ENCODE measurements around the gene PTGS1.

The PTGS1 gene

GRCh38 chr9:122389799-122390481, 19.1 kb downstream of the PTGS1 start:
- Histone ChIP-seq H3K27ac (ENCODE audit: low read length) (no peak overlapping the region), H3K4me1 (ENCODE audit: control insufficient read depth, low read depth, low read length) (no peaks in the 10 kb centered on the region), H3K27me3 (ENCODE audit: control insufficient read depth, insufficient read depth, low read length) (no peaks in the 10 kb centered on the region), H3K4me3 (ENCODE audit: low read length) (no peak overlapping the region), H3K9ac (ENCODE audit: low read length) (no peak overlapping the region), H3K36me3 (ENCODE audit: control insufficient read depth, low read depth, low read length) (no peaks in the 10 kb centered on the region), H3K9me3 (ENCODE audit: control insufficient read depth, low read depth, low read length) (no peaks in the 10 kb centered on the region)

DNA sequence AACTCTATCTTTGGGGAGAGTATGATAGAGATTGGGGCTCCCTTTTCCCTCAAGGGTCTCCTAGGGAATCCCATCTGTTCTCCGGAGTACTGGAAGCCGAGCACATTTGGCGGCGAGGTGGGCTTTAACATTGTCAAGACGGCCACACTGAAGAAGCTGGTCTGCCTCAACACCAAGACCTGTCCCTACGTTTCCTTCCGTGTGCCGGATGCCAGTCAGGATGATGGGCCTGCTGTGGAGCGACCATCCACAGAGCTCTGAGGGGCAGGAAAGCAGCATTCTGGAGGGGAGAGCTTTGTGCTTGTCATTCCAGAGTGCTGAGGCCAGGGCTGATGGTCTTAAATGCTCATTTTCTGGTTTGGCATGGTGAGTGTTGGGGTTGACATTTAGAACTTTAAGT, 21.5 kb downstream of the PTGS1 start:
- no peaks in the 10 kb centered on the region for H3K4me1 ChIP-seq (ENCODE audit: control insufficient read depth, low read depth, low read length)
- H3K36me3 ChIP-seq (ENCODE audit: control insufficient read depth, low read depth, low read length) = no peaks in the 10 kb centered on the region
- H3K27ac ChIP-seq (ENCODE audit: low read length) = no peak overlapping the region

DNA sequence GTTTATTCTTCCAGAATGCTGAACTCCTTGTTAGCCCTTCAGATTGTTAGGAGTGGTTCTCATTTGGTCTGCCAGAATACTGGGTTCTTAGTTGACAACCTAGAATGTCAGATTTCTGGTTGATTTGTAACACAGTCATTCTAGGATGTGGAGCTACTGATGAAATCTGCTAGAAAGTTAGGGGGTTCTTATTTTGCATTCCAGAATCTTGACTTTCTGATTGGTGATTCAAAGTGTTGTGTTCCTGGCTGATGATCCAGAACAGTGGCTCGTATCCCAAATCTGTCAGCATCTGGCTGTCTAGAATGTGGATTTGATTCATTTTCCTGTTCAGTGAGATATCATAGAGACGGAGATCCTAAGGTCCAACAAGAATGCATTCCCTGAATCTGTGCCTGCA, 21.9 kb downstream of the PTGS1 start:
- no peak overlapping the region for H3K4me3 ChIP-seq (ENCODE audit: low read length)
- no peaks in the 10 kb centered on the region for H3K36me3 ChIP-seq (ENCODE audit: control insufficient read depth, low read depth, low read length)
- no peak overlapping the region for H3K27ac ChIP-seq (ENCODE audit: low read length)
- H3K4me1 ChIP-seq (ENCODE audit: control insufficient read depth, low read depth, low read length) = no peaks in the 10 kb centered on the region
- H3K9me3 ChIP-seq (ENCODE audit: control insufficient read depth, low read depth, low read length) = no peaks in the 10 kb centered on the region
- no peaks in the 10 kb centered on the region for H3K27me3 ChIP-seq (ENCODE audit: control insufficient read depth, insufficient read depth, low read length)
- no peak overlapping the region for H3K9ac ChIP-seq (ENCODE audit: low read length)

More for the DNA sequence above, 21.5 kb downstream of the PTGS1 start:
- Histone ChIP-seq H3K9ac (ENCODE audit: low read length) (no peak overlapping the region), H3K27me3 (ENCODE audit: control insufficient read depth, insufficient read depth, low read length) (no peaks in the 10 kb centered on the region), H3K9me3 (ENCODE audit: control insufficient read depth, low read depth, low read length) (no peaks in the 10 kb centered on the region), H3K4me3 (ENCODE audit: low read length) (no peak overlapping the region)

- no peak overlapping the region for H3K4me3 ChIP-seq (ENCODE audit: low read length)
- no peak overlapping the region for H3K27ac ChIP-seq (ENCODE audit: low read length)
- H3K27me3 ChIP-seq (ENCODE audit: control insufficient read depth, insufficient read depth, low read length) = no peaks in the 10 kb centered on the region
- no peaks in the 10 kb centered on the region for H3K9me3 ChIP-seq (ENCODE audit: control insufficient read depth, low read depth, low read length)
- H3K9ac ChIP-seq (ENCODE audit: low read length) = no peak overlapping the region
- no peaks in the 10 kb centered on the region for H3K4me1 ChIP-seq (ENCODE audit: control insufficient read depth, low read depth, low read length)
- no peaks in the 10 kb centered on the region for H3K36me3 ChIP-seq (ENCODE audit: control insufficient read depth, low read depth, low read length)
Observed at GRCh38 chr9:122393284-122393983, 22.6 kb downstream of the PTGS1 start.

- Histone ChIP-seq H3K9ac (ENCODE audit: low read length) (no peak overlapping the region), H3K27me3 (ENCODE audit: control insufficient read depth, insufficient read depth, low read length) (no peaks in the 10 kb centered on the region), H3K36me3 (ENCODE audit: control insufficient read depth, low read depth, low read length) (no peaks in the 10 kb centered on the region), H3K4me1 (ENCODE audit: control insufficient read depth, low read depth, low read length) (no peaks in the 10 kb centered on the region), H3K9me3 (ENCODE audit: control insufficient read depth, low read depth, low read length) (no peaks in the 10 kb centered on the region), H3K27ac (ENCODE audit: low read length) (no peak overlapping the region), H3K4me3 (ENCODE audit: low read length) (no peak overlapping the region)
Observed at GRCh38 chr9:122394265-122395125, 23.7 kb downstream of the PTGS1 start.

- Histone ChIP-seq H3K9ac (ENCODE audit: low read length) (no peak overlapping the region), H3K27ac (ENCODE audit: low read length) (no peak overlapping the region), H3K4me1 (ENCODE audit: control insufficient read depth, low read depth, low read length) (no peaks in the 10 kb centered on the region), H3K27me3 (ENCODE audit: control insufficient read depth, insufficient read depth, low read length) (no peaks in the 10 kb centered on the region), H3K9me3 (ENCODE audit: control insufficient read depth, low read depth, low read length) (no peaks in the 10 kb centered on the region), H3K36me3 (ENCODE audit: control insufficient read depth, low read depth, low read length) (no peaks in the 10 kb centered on the region), H3K4me3 (ENCODE audit: low read length) (no peak overlapping the region)
Observed at GRCh38 chr9:122396614-122397148, 25.9 kb downstream of the PTGS1 start.

DNA sequence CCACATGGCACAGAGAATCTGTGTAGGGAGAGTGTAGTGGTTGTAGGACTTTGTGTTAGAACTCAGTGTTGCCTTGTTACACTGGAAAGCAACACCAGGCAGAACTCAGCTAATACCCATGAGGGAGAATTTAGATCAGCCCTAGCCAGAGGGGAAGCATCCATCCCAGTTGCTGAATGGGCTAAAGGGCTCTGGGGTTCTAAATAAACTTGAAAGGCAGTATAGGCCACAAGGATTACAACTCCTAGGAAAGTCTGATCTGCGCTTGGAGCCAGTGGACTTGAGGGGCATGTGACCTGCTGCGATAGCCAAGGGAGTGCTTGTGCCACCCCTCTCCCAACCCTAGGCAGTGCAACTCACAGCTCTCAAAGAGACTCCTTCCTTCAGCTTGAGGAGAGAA, 26.9 kb downstream of the PTGS1 start:
- no peaks in the 10 kb centered on the region for H3K9me3 ChIP-seq (ENCODE audit: control insufficient read depth, low read depth, low read length)
- H3K27ac ChIP-seq (ENCODE audit: low read length) = no peak overlapping the region
- H3K4me3 ChIP-seq (ENCODE audit: low read length) = no peak overlapping the region
- H3K4me1 ChIP-seq (ENCODE audit: control insufficient read depth, low read depth, low read length) = no peaks in the 10 kb centered on the region
- H3K27me3 ChIP-seq (ENCODE audit: control insufficient read depth, insufficient read depth, low read length) = no peaks in the 10 kb centered on the region
- no peak overlapping the region for H3K9ac ChIP-seq (ENCODE audit: low read length)
- no peaks in the 10 kb centered on the region for H3K36me3 ChIP-seq (ENCODE audit: control insufficient read depth, low read depth, low read length)

DNA sequence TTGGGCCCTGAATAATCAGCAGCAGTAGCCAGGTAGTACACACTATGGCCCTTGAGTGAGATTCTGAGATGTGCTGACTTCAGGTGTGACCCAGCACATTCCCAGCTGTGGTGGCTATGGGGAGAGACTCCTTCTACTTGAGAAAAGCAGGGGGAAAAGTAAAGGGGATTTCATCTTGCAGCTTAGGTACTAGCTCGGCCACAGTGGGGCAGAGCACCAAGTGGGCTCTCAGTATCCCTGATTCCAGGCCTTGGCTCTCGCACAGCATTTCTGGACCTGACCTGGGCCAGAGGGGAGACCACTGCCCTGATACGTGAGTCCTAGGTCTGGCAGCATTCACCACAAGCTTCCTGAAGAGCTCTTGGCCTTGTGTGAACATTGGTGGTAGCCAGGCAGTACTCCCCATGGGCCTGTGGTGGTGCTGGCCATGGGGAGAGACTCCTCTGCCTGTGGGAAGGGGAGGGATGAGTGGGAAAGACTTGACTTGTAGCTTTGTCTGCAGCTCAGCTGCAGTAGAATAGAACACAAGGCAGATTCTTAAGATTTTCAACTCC, 27.6 kb downstream of the PTGS1 start:
- Histone ChIP-seq H3K9ac (ENCODE audit: low read length) (no peak overlapping the region), H3K4me1 (ENCODE audit: control insufficient read depth, low read depth, low read length) (no peaks in the 10 kb centered on the region), H3K4me3 (ENCODE audit: low read length) (no peak overlapping the region), H3K27ac (ENCODE audit: low read length) (no peak overlapping the region), H3K36me3 (ENCODE audit: control insufficient read depth, low read depth, low read length) (no peaks in the 10 kb centered on the region), H3K27me3 (ENCODE audit: control insufficient read depth, insufficient read depth, low read length) (no peaks in the 10 kb centered on the region), H3K9me3 (ENCODE audit: control insufficient read depth, low read depth, low read length) (peaks cover 4% of the 10 kb centered on the region)

GRCh38 chr9:122401896-122402295, 31.1 kb downstream of the PTGS1 start:
- Histone ChIP-seq H3K27me3 (ENCODE audit: control insufficient read depth, insufficient read depth, low read length) (no peaks in the 10 kb centered on the region), H3K27ac (ENCODE audit: low read length) (no peak overlapping the region), H3K9me3 (ENCODE audit: control insufficient read depth, low read depth, low read length) (peaks cover 17% of the 10 kb centered on the region), H3K4me3 (ENCODE audit: low read length) (no peak overlapping the region), H3K9ac (ENCODE audit: low read length) (no peak overlapping the region), H3K4me1 (ENCODE audit: control insufficient read depth, low read depth, low read length) (no peaks in the 10 kb centered on the region), H3K36me3 (ENCODE audit: control insufficient read depth, low read depth, low read length) (no peaks in the 10 kb centered on the region)

DNA sequence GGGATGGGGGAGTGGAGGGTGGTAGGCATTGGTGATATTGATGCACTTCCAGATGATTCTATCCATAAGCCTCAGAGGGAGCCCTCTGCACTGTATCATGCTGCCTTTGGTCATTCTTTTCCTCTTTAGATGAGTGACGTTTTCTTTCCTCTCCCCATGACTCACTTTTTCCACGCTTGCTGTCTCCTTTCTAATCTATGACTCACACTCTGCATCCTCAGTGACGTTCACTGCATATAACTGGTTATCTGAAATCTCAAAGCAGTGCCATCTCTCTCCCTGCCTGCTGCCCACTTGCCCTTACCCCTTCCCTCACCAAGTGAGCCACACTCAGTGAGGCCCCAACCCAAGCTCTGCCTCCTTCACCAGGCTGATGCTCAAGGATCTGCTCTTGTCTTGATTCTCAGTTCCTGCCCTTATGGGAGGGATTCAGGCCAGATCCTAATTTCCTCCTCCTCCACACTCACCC, 31.6 kb downstream of the PTGS1 start:
- H3K27me3 ChIP-seq (ENCODE audit: control insufficient read depth, insufficient read depth, low read length) = no peaks in the 10 kb centered on the region
- no peak overlapping the region for H3K9ac ChIP-seq (ENCODE audit: low read length)
- no peak overlapping the region for H3K27ac ChIP-seq (ENCODE audit: low read length)

DNA sequence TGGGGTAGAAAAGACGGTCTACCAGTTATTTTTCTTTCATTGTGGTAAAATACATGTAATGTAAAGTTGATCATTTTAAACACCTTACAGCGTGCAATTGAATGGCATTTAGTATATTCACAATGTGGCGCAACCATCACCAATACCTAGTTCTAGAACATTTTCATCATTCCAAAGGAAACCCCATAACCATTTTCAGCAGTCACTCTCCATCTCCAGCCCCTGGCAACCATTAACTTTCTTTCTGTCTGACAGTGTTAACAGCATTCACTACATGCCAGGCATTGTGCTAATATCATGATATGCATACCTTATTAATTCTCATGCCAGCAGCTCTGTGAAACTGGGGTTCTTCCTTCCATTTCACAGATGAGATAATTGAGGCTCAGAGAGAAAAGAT, 32.0 kb downstream of the PTGS1 start:
- Histone ChIP-seq H3K36me3 (ENCODE audit: control insufficient read depth, low read depth, low read length) (no peaks in the 10 kb centered on the region), H3K27ac (ENCODE audit: low read length) (no peak overlapping the region), H3K4me1 (ENCODE audit: control insufficient read depth, low read depth, low read length) (no peaks in the 10 kb centered on the region), H3K27me3 (ENCODE audit: control insufficient read depth, insufficient read depth, low read length) (no peaks in the 10 kb centered on the region), H3K4me3 (ENCODE audit: low read length) (no peak overlapping the region), H3K9ac (ENCODE audit: low read length) (no peak overlapping the region), H3K9me3 (ENCODE audit: control insufficient read depth, low read depth, low read length) (peaks cover 17% of the 10 kb centered on the region)

More for the DNA sequence above, 31.6 kb downstream of the PTGS1 start:
- Histone ChIP-seq H3K4me3 (ENCODE audit: low read length) (no peak overlapping the region), H3K4me1 (ENCODE audit: control insufficient read depth, low read depth, low read length) (no peaks in the 10 kb centered on the region), H3K36me3 (ENCODE audit: control insufficient read depth, low read depth, low read length) (no peaks in the 10 kb centered on the region), H3K9me3 (ENCODE audit: control insufficient read depth, low read depth, low read length) (peaks cover 17% of the 10 kb centered on the region)
